Stimulated activated CD4-positive, alpha-beta T cell treated with anti-CD3 and anti-CD28 coated beads, Interleukin-12 subunit alpha, Interleukin-12 subunit beta, amount 100 ng/mL, for 4 hours (primary cell): Measurements from ENCODE around the gene KY.

Experiments
- DNase-seq: peaks from one replicate; pipeline ENCODE4 v3.0.0-alpha.2; 2020

KY gene

DNA sequence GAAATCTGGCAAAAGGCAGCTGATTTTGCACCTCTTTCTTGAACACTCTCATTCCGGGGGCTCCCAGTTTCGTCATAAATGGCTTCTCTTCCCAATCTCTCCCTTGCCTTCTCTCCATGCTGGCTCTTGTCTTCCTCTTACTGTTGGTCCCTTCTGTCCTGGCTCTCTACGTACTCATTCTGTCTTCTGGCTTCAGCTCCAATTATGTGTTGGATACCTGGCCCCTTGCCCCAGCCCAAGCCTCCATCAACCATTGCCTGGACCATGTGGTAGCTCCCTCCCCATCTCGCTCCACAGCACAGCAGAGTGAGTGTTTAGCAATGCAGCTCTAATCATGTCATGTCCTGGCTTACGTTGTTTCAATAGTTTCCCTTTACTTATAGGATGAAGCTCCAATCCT is 21.7 kb upstream of the KY start:
- DNase-seq: no peak

DNA sequence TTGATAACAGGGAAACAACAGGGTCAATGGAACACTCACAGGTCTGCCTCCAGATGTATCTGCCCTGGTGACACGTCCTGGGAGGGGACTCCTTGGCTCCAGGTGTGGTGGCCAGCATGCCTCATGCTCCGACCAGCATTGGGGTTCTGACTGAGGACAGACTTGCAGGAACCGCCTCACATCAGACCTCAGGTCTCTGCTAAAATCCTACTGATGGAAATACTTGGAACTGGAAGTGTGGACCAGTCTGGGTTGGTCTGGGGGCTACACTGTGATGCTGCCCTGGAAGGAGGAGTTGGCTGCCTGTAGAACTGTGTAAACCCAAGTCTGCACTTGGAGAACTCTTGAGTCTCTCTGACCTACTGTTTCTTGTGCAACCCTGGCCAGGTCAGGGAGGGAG is 17.1 kb upstream of the KY start:
- DNase-seq: no peak

DNA sequence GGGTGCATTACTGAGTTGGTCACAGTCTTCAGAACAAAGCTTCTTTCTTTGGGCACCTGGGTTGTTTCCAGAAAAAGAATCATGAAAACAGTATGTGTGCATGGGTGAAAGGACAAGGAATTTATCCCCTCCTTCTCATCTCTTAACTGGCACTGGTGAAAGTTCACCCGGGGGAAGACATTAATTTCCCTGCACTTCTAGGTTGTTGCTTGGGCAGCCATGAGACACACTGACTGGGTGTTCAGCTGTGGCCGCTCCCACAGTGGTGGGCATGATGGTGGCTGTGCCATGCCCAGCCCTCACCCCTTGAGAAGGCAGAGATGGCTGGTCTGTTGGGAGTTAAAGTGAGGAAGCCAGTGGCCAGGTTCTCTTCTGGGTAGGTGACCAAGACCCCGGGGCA is 16.6 kb upstream of the KY start:
- no peak for DNase-seq

DNA sequence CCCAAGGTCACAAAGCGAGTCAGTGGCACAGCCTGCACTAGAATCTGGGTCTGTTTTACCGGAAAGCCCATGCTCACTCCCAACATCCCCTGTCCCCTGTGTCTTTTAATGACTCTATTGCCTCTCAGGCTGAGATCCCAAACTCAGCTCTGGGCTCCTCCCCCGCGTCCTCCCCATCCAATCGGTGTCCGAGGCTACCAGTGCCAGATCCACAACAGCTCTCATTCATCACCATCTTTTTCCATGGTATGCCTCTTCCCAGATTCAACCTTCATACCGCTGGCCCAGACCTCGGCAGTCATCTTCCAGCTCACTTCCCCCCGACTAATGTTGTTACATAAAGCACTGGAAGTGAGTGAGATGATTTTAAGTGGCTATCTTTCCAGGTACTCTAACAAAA is 16.1 kb upstream of the KY start:
- no peak for DNase-seq

DNA sequence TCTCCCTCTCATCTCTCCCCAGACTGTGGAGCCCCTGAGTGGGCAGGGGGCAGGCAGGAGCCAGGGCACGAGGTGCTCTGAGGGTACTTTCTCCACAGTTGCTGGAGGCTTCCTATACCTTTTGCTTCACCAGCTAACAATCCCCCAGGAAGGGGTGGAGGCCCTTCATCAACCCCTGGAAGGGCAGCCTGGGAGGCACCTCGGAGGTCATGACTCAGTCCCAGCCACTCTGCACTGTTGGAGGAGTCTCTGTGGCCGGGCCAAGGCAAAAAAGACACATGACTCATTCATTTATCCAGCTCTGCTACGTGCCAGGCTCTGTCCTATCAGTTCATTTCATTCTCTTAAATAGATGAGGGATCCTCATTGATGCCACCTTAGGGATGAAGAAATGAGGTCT is 15.6 kb upstream of the KY start:
- DNase-seq: no peak

DNA sequence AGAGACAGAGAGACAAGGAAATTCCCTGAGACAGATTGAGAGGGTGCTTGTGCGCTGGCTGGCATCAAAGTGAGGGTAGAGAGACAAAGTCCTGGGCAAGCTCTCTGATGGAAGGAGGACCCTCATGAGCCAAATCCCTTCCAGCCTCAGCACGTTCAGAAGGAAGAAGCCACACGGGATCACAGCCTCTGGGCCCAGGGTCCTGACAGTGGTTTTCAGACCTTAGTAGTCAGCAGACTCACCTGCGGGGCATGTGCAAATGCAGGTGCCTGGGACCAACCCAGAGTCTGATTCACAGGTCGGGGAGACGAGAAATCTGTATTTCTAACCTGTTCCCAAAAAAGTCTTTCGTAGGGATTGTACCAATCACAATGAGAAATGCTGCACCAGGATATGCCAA is 15.2 kb upstream of the KY start:
- DNase-seq: no peak

DNA sequence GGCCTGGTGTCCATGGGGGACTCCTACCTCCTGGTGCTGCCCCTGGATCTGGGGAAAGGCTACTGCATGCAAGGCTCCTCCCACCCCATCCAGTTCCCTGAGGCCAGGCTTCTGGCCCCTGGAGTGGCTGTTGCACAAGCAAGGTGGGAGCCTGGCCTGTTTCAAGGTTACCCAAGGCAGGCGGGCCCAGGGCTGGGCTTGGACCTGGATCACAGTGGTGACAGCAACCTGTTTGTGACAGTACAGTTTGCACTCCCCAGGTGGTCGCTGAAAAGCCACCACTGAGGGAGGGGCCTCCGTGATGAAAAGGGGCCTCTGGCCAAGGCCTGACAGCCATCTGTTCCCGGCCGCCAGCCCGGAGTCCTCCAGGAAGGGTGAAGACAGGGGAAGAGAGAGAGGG is 14.4 kb upstream of the KY start:
- DNase-seq: no peak

DNA sequence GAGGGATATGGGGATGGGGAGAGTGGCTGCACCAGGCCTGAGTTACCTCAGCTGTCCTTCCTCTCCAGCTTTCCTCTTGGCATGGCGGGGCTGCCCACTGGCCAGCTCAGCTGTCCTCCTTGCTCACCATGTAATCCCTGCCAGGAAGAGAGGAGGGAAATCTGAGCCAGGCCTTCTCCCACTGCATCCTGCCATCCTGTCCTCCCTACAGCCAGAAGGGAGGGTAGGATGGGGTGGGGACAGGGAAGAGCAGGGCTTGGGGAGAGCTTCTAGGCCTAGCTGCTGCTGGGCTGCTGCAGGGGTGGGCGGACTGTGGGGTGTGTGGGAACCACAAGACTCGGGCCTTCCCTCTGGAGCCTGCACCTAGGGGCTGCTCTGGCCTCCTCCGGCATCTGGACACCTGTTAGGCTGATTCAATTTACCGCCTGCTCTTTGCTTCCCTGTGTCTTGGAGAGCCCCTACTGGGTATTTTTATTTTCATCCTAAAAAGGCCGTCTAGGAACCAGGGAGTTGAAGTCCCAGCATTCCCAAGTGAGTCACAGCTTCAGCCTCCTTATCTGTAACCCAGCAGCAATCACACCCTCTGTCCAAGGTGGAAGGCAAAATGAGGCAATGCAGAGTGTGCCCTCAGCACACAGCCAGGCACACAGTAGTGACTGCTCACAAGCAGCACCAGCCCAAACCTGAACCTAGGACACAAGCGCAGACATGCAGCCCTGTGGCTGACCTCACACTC is 13.1 kb upstream of the KY start:
- no peak for DNase-seq

DNA sequence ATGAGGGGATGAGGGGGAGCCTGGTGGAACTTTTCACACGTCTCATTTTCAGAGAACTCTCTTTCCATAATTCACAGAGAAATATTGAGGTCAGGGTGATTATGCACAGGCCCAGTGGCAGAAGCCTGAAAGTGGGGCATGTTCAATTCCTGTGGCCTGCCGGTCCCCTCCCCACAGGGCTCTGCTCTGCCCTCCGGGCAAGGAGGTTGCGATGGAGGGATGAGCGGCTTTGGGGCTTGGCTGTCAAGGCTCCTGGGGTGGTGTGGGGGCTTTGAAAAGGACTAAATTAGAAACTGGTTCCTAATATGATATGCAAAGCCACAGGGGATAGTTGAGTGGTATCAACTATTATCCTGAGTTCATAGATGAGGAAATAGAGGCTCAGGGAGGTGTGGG is 9.2 kb upstream of the KY start:
- no peak for DNase-seq

DNA sequence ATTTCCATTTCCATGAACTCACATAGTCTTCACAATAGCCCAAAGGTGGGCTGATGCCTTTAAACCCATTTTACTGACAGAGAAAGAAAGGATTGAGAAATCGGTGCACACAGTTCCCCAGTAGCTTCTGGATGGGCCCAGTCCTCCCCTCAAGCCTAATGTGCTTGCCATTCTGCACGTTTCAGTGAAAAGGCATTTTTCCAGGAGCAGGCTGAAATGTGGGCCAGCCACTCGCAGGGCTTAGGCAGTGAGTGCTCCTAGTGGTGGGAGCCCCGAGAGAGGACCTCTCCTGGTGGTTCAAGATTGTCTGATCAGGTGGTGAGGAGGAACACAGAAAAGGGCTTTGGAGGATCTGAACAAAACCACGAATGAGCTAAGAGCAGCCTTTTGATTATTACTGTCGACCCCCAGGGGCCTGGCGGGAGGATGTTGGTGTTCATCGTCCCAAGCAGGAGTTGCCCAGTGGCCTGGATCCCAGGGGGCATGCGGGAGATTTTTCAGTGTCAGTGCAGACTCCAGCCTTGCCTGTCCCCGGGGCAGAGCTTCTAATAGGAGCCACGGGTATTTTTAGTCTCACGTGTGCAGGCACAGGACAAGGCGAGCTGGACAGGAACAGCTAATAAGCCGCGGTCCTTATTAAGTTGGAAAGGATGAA is 8.7 kb upstream of the KY start:
- no peak for DNase-seq

DNA sequence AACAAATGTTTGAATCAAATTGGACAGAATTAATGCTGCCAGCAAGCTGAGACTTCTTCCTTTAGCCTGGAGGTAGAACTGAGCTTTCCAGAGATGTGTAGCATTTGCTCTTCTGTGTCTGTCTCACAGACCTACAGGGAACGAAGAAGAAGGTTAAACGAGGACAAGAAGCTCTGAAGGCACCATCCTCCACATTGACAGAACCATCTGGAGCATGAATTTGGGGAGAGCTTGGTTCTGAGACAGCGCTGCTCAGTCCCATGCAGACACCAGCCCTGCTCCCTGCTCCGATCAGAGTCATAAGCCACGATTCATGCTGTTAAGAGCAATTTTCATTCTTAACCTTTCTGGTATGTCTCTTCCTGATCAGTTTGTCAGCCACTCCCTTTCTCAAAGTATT is 7.7 kb upstream of the KY start:
- DNase-seq: no peak

DNA sequence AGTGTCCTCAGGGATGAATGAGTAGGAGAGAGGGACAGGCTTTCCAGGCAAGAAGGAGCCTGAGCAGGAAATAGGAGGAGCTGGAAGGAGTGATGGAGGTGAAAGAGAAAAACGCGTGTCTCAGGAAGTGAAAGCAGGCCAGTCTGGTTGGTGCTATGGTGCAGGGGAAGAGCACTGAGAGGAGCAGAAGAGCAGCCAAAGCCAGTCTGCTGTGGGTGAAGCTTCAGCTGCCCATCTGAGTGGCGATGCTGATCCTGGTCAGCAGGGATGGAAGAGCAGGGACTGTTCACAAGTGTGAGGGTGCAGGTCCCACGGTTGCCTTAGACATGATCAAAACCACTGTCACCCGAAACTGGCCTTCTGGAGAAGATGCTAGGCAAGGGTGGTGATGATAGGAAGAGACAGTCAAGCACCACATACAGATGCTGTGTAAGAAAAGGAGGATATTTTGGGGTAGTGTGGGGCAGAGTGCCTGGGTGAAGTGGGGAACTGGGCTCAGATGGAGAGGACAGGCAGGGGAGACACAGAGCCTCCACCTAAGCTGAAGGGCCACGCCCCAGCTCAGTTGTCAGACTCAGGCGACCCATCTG is 5.5 kb upstream of the KY start:
- DNase-seq: no peak

DNA sequence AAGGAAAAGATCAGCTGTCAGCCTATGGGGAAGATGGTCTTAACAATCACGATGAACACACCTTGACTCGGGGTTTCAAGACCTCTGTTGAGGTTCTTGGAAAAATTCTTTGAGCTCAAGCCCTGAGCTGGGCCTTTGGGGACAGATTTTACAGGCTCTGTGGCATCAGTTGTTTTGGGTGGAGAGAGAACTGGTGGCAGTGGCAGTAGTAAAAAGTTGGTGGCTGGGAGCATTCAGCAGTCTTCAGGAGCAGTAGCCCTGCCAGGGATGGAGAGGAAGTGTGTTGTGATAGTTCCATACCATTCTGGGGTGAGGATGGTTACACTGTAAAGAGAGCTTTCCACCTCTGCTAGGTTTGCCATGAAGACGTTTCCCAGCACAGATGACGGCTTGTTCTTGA is 4.9 kb upstream of the KY start:
- no peak for DNase-seq

DNA sequence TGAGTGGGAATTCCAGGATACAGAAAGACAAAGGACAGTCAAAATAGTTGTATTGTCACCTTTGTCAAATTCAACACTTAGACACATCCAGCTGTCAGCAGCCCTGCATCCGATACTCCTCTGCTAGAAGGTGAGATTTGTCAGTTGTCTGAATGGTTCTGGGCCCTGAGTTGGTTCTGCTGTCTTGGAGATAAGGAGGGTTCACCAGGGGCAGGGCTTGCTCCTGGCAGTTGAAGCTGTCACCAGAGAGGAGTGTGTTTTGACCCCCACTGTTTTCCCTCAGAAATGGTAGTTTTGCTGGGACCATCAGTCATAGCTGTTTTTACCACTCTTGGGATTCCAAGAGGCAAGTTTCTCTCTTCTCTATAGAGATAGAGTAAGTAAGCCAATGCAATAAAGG is 3.2 kb upstream of the KY start:
- no peak for DNase-seq

DNA sequence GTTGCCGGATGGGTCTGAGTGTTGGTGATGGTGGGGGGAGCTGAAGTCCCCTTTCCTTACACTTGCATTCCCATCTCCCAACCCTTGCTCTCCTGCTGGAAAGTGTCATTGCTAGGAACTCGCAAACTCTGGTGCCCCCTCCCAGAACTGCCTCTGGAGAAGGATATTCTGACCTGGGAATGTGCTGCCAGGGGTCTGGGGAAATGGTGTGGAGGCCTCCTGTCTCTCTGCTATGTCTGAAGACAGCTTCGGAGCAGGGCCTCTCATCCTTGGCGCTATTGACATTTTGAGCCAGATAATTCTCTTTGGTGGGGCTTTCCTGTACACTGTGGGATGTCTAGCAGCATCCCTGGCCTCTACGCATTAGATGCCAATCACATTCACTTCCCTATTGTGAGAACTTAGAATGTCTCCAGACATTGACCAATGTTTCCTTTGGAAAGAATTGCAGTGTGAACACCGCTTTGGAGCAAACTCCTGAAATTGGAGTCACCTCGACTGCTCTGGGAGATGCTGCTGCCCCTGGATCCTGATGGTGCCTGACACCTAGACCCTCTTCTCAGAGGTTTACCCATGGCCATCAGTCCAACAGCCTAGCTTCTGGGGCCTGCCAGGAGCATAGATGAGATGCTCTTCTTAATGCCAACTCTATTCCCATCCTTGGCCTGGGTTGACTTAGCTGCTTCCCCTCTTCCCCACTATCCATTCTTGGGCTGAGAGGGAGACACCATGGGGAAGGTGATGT is 2.2 kb upstream of the KY start:
- no peak for DNase-seq

DNA sequence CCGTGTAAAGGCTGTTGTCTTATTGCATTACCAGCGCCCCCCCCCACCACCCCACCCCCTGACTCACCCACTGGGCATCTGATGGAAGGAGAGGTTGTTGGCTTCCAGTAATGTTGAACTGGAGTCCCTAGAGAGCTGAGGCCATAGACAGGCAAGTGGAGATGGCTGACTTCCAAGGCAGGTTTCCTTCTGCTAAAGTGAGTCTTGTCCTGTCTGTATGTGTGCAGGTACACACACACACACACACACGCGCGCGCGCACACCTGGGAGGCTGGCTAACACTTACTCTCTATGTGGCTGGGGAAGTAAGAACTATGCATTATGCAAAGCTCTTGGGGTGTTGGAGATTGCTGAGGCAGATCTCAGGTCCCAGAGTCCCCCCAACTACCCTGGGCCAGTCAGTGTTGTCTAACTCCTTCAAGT is 1.6 kb upstream of the KY start:
- DNase-seq: no peak

DNA sequence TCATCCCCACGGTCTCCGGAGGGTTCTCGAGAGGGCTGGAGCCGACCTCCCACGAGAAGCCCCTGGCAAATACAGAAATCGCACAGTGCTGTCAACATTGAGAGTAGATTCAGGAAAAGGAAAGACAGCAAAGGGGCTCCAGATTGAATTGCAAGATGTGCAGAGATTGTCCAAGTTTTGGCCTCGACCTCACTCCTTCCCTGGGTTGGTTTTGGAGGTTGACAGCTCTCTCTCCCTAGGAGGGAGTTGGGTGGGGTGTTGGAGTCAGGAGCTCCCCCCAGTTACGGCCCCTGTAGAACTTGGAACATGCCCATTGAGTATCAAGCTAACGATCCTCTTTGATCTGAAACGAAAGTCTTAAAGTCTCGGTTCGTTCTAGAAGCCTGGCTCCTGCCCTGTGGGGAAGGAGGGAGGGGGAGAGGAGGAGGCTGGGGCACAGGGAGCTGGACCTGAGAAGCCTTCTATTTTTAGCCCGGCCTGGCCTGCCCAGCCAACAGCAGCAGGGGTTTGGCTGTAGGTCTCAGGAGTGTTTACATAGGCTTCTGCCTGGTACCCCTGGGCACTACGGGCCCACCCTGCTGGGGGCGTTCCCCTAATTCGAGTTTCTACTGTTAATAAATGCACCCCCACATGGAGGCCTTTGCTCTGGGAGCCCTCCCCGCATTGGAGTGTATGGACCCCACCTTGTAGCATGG is 672 bp upstream of the KY start:
- DNase-seq: no peak

DNA sequence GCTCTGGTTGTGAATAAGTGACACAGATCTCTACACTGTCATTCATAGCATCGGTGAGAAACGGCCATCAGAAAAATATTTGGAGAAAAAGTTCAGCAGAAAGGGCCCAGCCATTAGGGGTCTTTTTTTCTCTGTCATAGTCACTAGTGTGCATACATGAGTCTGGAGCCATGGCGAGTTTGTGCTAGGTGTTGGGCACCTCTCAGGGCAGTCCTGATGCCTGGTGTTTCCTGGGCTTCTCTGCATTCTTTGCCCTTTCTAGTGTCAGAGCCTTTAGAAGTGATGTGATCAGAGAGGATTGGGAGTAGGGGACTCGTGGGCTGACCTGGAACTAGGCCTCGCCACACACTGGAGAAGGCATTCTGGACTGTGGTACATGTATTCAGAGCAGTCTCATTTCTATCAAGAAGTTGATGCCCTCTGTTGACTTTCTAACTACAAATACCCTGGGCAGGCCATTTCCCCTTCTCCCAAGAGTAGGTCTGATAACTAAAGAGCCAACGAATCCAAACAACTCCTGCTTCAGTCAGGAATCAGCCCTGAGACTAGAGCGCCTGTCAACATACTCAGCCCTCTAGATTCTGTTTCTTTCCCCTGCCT is 1.6 kb downstream of the KY start:
- DNase-seq: no peak

DNA sequence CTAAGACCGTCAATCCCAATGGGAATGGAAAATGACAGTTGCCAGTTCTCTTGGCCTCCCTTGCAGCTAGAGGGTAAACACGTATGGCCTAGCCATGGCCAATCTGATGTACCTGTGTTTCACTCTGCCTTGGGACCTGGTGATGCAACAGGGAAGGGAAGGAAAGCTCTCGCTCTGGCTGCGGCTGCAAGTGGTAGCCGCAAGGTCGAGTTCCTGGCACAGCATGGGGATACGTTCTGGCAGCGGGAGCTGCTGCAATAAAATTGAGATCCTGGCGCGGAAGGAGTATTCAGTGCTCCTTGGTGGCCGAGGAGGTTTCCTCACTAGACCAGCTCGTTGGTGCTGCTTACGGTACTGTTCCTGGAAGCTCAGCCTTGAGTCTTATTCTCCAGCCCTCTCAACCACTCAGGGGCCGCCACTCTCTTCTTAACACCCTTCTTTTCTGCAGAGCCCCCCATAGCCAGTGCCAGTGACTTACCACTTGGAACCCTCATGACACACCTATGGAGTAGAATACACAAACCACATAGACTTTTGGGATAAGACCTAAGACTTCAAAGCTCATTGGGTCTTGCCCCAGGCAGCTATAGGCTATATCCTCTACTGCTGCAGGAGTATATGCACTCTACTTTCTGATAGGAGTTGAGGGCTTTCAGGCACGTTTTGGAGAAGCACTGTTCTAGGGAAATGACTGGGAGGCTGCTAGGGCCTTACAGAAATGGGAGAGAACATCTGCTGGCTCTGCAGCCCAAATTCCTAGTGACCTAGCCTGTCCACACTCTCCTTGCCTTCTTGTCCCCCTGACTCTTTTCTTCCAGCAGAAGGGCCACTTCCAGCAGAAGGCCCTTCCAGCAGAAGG is 2.7 kb downstream of the KY start:
- no peak for DNase-seq

DNA sequence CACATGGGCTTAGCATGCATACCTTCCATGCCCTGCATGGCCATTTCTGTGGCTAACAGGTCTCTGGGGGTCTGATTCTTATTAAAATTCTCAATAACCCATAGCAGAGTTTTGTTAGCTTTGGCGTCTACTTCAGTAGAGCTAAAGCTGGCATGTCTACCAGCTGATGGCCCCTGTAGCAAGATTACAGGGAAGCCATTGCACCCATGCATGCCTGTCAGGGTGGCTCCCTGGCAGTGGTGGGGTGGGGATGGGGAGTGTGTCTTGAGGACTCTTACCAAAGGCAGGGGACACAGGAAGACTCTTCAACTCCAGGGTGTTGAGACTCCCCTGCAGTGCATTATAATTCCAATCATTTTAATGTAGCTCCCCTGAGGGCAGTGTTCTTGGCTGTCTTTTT is 4.7 kb downstream of the KY start:
- no peak for DNase-seq

DNA sequence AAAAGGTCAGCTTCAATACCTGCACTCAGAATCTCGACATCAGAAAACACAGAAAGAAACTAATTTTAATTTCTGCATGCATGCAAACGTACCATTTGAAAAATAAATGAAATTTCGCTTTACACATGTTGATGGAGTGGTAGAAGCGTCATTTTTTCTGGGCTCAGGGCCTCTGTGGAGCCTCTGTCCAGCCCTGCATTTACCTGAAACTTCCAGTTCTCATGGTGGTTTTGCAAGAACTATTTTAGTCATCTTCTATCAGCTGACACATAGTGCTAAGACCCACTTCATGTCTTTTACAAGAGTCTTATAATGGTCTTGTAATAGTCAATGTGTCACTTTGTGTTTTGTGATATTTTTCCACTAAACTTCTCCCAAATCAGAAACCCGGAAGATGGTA is 5.3 kb downstream of the KY start:
- no peak for DNase-seq
